ENCODE measurements around the gene ZNF292.

- no peak for TF ChIP-seq POLR2A (IDR thresholded peaks at IDR 0.05; ENCODE audit: low read length)
- no peak for TF ChIP-seq GATA1 (IDR thresholded peaks at IDR 0.05; ENCODE audit: low read depth, low read length)
Measured at GRCh38 chr6:87183687-87184086, 28.3 kb downstream of the ZNF292 start.

All from erythroblast (primary cell).